A673 (cell line): ENCODE results near the gene C2orf92.

ENCODE experiments used
- EZH2 ChIP-seq: fragments of 200-600 bp; sonication (generic); IDR thresholded peaks from 2 replicates; pipeline ENCODE4 v1.6.1; 2017; ENCODE audit warnings: borderline replicate concordance, low read depth, mild to moderate bottlenecking, mixed read lengths, antibody characterized with exemption, low read length; ENCODE audit not compliant: poor library complexity, severe bottlenecking
- TF ChIP-seq, protein P1 (sequence below): fragments of 300-800, 200-600 bp; sonication (generic); conservative IDR thresholded peaks from 2 replicates; pipeline ENCODE4 v1.5.1; 2017; ENCODE audit warnings: low read depth, mild to moderate bottlenecking, antibody characterized with exemption, low read length, moderate library complexity, mixed read lengths

DNA sequence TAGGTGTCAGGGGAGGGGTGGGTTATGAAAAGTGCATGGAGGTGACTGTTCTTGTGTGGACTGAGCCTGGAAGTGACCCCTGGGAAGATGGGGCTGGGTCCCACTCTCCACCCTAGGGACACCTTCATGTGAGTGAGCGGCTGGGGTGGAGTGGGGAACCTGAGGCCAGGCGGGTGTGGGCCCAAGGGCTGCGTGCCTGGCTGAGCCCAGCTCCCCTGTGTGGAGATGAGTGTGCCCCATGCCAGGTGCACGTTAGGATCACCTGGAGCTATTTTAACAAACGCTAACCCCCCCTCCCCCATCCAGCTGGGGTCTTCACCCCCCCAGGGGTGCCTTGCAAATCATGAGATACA is 70.4 kb downstream of the C2orf92 start:
- TF ChIP-seq, protein P1, sequence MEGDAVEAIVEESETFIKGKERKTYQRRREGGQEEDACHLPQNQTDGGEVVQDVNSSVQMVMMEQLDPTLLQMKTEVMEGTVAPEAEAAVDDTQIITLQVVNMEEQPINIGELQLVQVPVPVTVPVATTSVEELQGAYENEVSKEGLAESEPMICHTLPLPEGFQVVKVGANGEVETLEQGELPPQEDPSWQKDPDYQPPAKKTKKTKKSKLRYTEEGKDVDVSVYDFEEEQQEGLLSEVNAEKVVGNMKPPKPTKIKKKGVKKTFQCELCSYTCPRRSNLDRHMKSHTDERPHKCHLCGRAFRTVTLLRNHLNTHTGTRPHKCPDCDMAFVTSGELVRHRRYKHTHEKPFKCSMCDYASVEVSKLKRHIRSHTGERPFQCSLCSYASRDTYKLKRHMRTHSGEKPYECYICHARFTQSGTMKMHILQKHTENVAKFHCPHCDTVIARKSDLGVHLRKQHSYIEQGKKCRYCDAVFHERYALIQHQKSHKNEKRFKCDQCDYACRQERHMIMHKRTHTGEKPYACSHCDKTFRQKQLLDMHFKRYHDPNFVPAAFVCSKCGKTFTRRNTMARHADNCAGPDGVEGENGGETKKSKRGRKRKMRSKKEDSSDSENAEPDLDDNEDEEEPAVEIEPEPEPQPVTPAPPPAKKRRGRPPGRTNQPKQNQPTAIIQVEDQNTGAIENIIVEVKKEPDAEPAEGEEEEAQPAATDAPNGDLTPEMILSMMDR, result no peak
- no peak for TF ChIP-seq EZH2
